NOMO-1 (cell line): ENCODE data around the gene SMIM29.

ENCODE experiments used
- DNase-seq, 2 experiments: peaks; one replicate each; lab custom pipeline; 2025; ENCODE audit not compliant: unreplicated experiment in 2 of 2; lab: John Stamatoyannopoulos, UW

SMIM29 gene

GRCh38 chr6:34230653-34231371 is 18.0 kb downstream of the SMIM29 start:
- DNase-seq, result no peak

- DNase-seq, result no peak
Measured at GRCh38 chr6:34229877-34230276, 18.9 kb downstream of the SMIM29 start.

GRCh38 chr6:34227761-34228421 is 20.9 kb downstream of the SMIM29 start:
- no peak for DNase-seq

GRCh38 chr6:34226731-34227586 is 21.8 kb downstream of the SMIM29 start:
- DNase-seq, result peak in 1 of 2 experiments; percentile 6

GRCh38 chr6:34226066-34226465 is 22.7 kb downstream of the SMIM29 start:
- DNase-seq, result no peak

- no peak for DNase-seq
Measured at GRCh38 chr6:34225551-34225950, 23.3 kb downstream of the SMIM29 start.

- DNase-seq, result peak; percentile 90 to 94
Measured at GRCh38 chr6:34223956-34224940, 24.6 kb downstream of the SMIM29 start.

- DNase-seq, result no peak
Measured at GRCh38 chr6:34223381-34223955, 25.3 kb downstream of the SMIM29 start.

- DNase-seq, result no peak
Measured at GRCh38 chr6:34218691-34219090, 30.1 kb downstream of the SMIM29 start.

GRCh38 chr6:34213772-34214171 is 35.0 kb downstream of the SMIM29 start:
- no peak for DNase-seq

- no peak for DNase-seq
Measured at GRCh38 chr6:34207695-34208443, 40.9 kb downstream of the SMIM29 start.

- DNase-seq, result no peak
Measured at GRCh38 chr6:34206726-34207125, 42.1 kb downstream of the SMIM29 start.

- DNase-seq, result no peak
Measured at GRCh38 chr6:34205916-34206315, 42.9 kb downstream of the SMIM29 start.

- DNase-seq, result no peak
Measured at GRCh38 chr6:34205466-34205865, 43.3 kb downstream of the SMIM29 start.

- DNase-seq, result no peak
Measured at GRCh38 chr6:34204693-34205092, 44.1 kb downstream of the SMIM29 start.

- DNase-seq, result no peak
Measured at GRCh38 chr6:34202329-34203201, 46.2 kb downstream of the SMIM29 start.

- DNase-seq, result no peak
Measured at GRCh38 chr6:34201455-34202107, 47.2 kb downstream of the SMIM29 start.
